Effector memory CD8-positive, alpha-beta T cell (primary cell): ENCODE data around the gene CFAP141.
"Not testable (repeated sequence)": the region's sequence is repeated elsewhere in the genome, so short reads cannot be mapped to it uniquely, and the experiment has no call there.

Experiments used
- ATAC-seq: fragments of 150-1000 bp; cut with Tn5 transposase; replicated peaks from 2 replicates; pipeline ENCODE4 v1.10.0; 2021; ENCODE audit warnings: mild to moderate bottlenecking, moderate library complexity
- DNase-seq, 3 experiments: peaks; one replicate each; pipeline ENCODE4 v3.0.0; 2021
- H3K27ac Mint-ChIP-seq, 2 donors: one replicate each; pipeline ENCODE4 v1.8.0; 2022; ENCODE audit warnings: mild to moderate bottlenecking in 2 of 2, mixed read lengths in 2 of 2, moderate library complexity in 2 of 2
- H3K27me3 Mint-ChIP-seq, 2 donors: one replicate each; pipeline ENCODE4 v1.8.0; 2022; ENCODE audit warnings: mixed read lengths in 2 of 2
- H3K36me3 Mint-ChIP-seq: one replicate; pipeline ENCODE4 v1.8.0; 2022; ENCODE audit warnings: mild to moderate bottlenecking, moderate library complexity, mixed read lengths; ENCODE audit not compliant: insufficient read depth
- H3K4me1 Mint-ChIP-seq, 2 donors: one replicate each; pipeline ENCODE4 v1.8.0; 2022; ENCODE audit warnings: low read depth in 2 of 2, mixed read lengths in 2 of 2
- H3K4me3 Mint-ChIP-seq, 2 donors: one replicate each; pipeline ENCODE4 v1.8.0; 2022; ENCODE audit warnings: mild to moderate bottlenecking in 2 of 2, mixed read lengths in 2 of 2, moderate library complexity in 2 of 2
- H3K9me3 Mint-ChIP-seq, 2 donors: one replicate each; pipeline ENCODE4 v1.8.0; 2022; ENCODE audit warnings: mixed read lengths in 2 of 2
- total RNA-seq, 9 experiments: gene quantifications; one replicate each; lab custom pipeline; 2026; lab: John Stamatoyannopoulos, UW

The CFAP141 gene
- total RNA-seq, result 0 to 0.87 (median 0.20) reads per million in 9 experiments

DNA sequence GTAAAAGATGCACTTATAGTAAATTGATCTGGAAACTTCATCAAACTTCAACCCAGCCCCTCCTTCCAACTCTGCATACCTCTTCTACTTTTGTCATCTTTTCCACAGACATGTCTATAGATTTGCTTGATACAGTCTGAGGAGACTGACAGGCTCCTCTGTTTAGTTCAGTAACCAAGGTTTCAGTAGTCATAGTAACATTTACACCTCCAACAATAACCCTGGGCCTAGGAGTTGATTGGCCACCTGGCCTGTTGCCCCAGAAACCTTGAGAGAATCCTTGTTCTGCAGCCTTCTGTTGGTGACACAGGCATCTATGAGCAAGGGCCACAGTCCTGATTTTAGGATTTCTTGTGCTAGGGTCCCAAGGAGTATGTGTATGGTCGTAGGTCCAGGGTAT is at the start of gene CFAP141:
Gene CFAP141 (minus strand): TSS at position 138 of the 400 bp plus-strand sequence. CDS start 26 bp downstream, at position 112.
- H3K27me3 Mint-ChIP-seq, result no peaks in the 10 kb centered on the region
- H3K4me1 Mint-ChIP-seq, result no peaks in the 10 kb centered on the region
- DNase-seq (no peak), ATAC-seq (peak; percentile 56)
- peaks cover 56% of the 10 kb centered on the region for H3K36me3 Mint-ChIP-seq
- H3K27ac Mint-ChIP-seq, result peak within 1 kb of the TSS; percentile 52 to 67
- H3K9me3 Mint-ChIP-seq, result no peaks in the 10 kb centered on the region
- H3K4me3 Mint-ChIP-seq, result no peak within 1 kb of the TSS

DNA sequence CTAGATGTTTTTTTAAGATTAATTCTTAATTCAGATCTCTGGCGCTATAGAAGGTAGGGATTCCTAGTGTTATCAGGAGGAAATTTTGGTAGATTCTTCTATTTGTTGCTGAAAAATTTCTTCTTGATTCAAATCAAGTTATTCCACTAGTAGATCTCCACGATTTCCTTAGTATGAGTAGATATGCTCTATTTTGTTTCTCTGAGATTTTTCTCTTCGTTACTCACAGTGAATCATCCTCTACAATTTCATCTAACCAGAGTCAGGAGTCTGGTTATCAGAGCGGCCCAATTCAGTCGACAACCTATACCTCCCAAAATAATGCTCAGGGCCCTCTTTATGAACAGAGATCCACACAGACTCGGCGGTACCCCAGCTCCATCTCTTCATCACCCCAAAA is 47.5 kb upstream of the CFAP141 start:
- Mint-ChIP-seq H3K4me1 (no peaks in the 10 kb centered on the region), H3K27me3 (no peaks in the 10 kb centered on the region), H3K27ac (peak overlapping the region in 1 of 2 donors; percentile 49), H3K4me3 (no peak overlapping the region), H3K9me3 (no peaks in the 10 kb centered on the region), H3K36me3 (peaks cover 92% of the 10 kb centered on the region)
- ATAC-seq, result no peak
- DNase-seq, result no peak

DNA sequence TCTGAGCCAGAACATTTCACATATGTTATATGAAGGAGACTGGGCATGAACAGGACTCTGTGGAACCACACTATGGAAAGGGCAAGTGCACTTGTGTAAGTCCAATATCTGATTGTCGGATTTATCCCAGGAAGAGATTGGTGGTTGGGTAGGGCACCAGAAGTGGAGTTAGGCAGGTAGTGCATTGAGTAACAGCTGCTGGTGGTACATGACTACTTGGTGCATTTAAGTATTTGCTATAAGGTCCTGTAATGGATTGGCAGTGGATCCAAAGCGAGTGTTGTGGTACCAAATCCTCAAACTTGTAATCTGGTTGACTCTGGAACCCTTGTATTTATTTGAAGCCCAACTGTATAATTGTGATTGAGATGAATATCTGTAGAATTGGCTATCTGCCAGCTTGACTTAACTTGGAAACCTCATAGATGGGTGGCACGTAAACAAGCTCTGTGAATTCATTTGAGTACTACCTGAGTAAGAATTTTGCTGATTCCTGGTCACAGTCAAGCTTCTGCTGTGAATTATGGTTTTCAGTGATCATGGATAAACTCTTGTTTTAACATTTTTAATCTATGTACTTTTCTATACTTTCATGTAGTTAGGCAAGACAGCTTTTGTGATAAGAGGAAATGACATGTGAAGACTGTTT is 35.7 kb upstream of the CFAP141 start:
- peak overlapping the region in 1 of 2 donors; percentile 69 for H3K27ac Mint-ChIP-seq
- peaks cover 94% of the 10 kb centered on the region for H3K36me3 Mint-ChIP-seq
- H3K9me3 Mint-ChIP-seq, result no peaks in the 10 kb centered on the region
- H3K4me3 Mint-ChIP-seq, result no peak overlapping the region
- ATAC-seq, result no peak
- H3K27me3 Mint-ChIP-seq, result no peaks in the 10 kb centered on the region
- DNase-seq, result no peak
- peaks cover 8 to 26% of the 10 kb centered on the region in 2 donors for H3K4me1 Mint-ChIP-seq

DNA sequence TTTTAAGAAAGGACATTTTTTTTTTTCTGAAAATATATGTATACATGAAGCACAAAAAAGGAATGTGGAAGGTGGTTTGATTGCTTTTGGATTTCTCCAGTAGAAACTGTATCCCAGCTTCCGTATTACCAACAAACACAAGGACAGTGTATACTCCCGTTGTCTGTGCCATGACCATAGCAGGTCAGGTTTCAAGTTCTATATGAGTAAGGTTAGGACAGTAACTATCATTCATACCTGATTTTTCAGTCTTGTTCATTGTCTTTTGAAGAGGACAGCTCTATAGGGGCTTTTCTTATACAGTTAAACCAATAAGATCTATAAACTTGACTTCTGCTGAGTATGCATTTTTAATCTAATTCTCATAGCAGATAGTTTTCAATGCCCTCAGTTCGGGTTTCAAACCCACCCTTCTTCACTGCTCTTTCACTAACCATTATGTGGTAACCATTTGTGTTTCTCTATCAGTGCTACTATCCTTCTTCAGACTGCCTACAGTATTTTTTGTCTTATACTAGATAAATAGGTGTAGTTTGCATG is 34.2 kb upstream of the CFAP141 start:
- peaks cover 8 to 27% of the 10 kb centered on the region in 2 donors for H3K4me1 Mint-ChIP-seq
- DNase-seq (no peak), ATAC-seq (no peak)
- no peak overlapping the region for H3K27ac Mint-ChIP-seq
- no peak overlapping the region for H3K4me3 Mint-ChIP-seq
- no peaks in the 10 kb centered on the region for H3K27me3 Mint-ChIP-seq
- no peaks in the 10 kb centered on the region for H3K9me3 Mint-ChIP-seq
- peaks cover 93% of the 10 kb centered on the region for H3K36me3 Mint-ChIP-seq

DNA sequence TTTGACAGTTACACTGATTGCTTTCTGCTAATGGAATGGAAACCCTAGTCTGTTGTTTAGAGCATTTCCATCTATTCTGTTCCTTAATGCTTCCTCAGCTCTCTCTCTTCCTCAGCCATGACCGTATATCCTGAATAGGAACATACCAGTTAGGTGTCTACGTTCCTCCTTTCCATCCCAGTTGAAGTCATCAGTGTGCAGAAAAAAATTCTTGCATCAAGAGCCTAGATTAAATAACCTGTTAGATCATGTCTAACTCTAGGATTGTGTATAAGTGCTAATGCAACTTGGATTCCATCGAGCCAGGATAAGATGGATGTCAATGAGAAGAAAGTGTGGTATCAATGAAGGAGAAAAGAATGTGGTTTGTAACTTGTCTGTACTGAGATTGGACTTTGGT is 33.4 kb upstream of the CFAP141 start:
- Mint-ChIP-seq H3K9me3 (no peaks in the 10 kb centered on the region), H3K36me3 (peaks cover 93% of the 10 kb centered on the region), H3K4me3 (no peak overlapping the region), H3K27me3 (no peaks in the 10 kb centered on the region), H3K27ac (peak overlapping the region; percentile 3 to 6), H3K4me1 (peaks cover 8 to 32% of the 10 kb centered on the region in 2 donors)
- ATAC-seq (no peak), DNase-seq (no peak)

DNA sequence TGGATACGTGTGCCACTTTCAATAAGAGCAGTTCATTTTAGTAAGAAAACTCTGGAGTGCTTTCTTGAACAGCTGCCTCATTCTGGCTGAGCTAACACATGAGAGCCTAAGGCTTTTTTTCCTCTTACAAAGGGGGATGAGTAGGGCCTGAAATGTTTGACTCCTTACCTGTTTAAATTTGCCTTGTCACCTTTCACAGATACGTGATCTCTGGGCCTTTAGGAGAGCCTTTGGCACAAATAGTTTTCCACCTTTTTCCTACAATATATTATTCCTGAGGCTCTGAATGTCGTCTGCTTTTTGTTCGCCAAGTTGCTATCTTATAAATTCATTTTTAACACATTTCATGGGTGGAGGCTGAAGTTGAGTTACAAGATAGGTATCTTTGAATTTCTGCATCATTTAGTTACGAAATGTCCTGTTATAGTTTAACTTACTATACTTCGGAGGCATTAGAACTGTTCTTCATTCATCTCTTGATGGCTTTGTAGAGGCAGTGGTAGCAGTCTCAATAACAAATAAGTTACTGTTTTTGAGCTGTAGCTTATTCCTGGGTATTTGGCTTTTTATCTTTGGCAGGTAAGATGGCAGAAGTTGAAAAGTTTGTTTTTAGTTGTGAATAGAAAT is 31.9 kb upstream of the CFAP141 start:
- peaks cover 90% of the 10 kb centered on the region for H3K36me3 Mint-ChIP-seq
- H3K9me3 Mint-ChIP-seq, result no peaks in the 10 kb centered on the region
- H3K4me1 Mint-ChIP-seq, result peaks cover 8 to 36% of the 10 kb centered on the region in 2 donors
- no peaks in the 10 kb centered on the region for H3K27me3 Mint-ChIP-seq
- no peak overlapping the region for H3K4me3 Mint-ChIP-seq
- H3K27ac Mint-ChIP-seq, result no peak overlapping the region
- ATAC-seq (no peak), DNase-seq (no peak)

DNA sequence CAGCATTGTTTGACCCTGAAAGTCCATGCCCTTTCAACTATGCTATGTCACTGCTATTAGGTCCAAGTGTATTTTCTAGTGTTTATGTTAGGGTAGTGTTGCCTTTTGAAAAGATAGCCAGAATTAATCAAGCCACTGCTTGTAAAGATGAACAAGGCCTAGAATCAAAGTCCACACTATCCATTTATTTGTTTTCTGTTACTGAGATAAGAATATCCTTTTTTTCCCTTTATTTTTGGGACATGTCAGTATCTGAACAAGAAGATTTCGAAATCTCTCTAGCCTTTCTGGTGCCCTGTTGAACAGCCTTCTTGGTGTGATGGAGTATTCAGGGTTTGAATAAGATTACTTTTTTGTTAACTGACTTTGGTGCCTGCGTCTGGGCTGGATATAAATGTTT is 31.3 kb upstream of the CFAP141 start:
- Mint-ChIP-seq H3K4me1 (peaks cover 8 to 36% of the 10 kb centered on the region in 2 donors), H3K9me3 (no peaks in the 10 kb centered on the region), H3K4me3 (no peak overlapping the region), H3K27ac (no peak overlapping the region), H3K27me3 (no peaks in the 10 kb centered on the region), H3K36me3 (peaks cover 90% of the 10 kb centered on the region)
- no peak for DNase-seq
- no peak for ATAC-seq

DNA sequence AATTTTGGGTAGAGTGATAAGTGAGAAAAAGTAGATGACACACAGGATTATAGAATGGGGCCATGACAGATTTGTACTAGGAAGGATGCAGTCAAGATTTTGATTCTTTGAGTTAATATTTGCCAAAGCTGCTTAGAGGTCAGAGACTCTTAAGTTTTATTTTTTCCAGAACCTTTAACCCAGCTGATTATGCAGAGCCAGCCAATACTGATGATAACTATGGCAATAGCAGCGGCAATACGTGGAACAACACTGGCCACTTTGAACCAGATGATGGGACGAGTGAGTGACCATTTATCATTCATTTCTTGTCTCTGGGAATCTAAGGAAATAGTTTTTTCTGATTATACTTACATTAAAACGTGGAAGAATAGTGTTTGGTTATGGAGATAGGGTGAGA is 30.7 kb upstream of the CFAP141 start:
- no peak overlapping the region for H3K27ac Mint-ChIP-seq
- no peaks in the 10 kb centered on the region for H3K9me3 Mint-ChIP-seq
- no peaks in the 10 kb centered on the region for H3K27me3 Mint-ChIP-seq

DNA sequence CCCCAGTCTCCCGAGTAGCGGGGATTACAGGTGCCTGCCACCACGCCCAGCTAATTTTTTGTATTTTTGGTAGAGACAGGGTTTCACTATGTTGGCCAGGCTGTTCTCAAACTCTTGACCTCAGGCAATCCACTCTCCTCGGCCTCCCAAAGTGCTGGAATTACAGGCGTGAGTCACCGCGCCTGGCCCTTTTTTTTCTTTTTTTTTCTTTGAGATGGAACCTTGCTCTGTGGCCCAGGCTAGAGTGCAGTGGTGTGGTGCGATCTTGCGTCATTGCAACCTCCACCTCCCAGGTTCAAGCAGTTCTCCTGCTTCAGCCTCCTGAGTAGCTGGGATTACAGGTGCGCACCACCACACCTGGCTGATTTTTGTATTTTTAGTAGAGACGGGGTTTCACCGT is 27.0 kb upstream of the CFAP141 start:
- DNase-seq, ATAC-seq, H3K27me3 Mint-ChIP-seq, H3K4me3 Mint-ChIP-seq, H3K9me3 Mint-ChIP-seq, H3K27ac Mint-ChIP-seq: not testable (repeated sequence)
- peaks cover 1 to 22% of the 10 kb centered on the region in 2 donors for H3K4me1 Mint-ChIP-seq
- H3K36me3 Mint-ChIP-seq, result peaks cover 89% of the 10 kb centered on the region

More for the DNA sequence above, 30.7 kb upstream of the CFAP141 start:
- H3K4me3 Mint-ChIP-seq, result no peak overlapping the region
- DNase-seq, result no peak
- ATAC-seq, result no peak
- H3K4me1 Mint-ChIP-seq, result peaks cover 8 to 36% of the 10 kb centered on the region in 2 donors
- peaks cover 90% of the 10 kb centered on the region for H3K36me3 Mint-ChIP-seq

DNA sequence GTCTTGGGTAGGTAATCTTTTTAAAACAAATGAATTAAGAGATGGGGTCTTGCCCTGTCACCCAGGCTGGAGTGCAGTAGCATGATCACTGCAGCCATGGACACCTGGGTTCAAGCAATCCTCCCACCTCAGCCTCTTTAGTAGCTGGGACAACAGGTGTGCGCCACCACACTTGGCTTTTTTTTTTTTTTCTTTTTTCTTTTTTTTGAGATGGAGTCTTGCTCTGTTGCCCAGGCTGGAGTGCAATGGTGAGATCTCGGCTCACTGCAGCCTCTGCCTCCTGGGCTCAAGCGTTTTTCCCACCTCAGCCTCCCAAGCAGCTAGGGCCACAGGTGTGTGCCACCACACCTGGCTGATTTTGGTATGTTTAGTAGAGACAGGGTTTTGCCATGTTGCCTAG is 25.0 kb upstream of the CFAP141 start:
- ATAC-seq, H3K9me3 Mint-ChIP-seq, H3K27me3 Mint-ChIP-seq, H3K4me3 Mint-ChIP-seq, DNase-seq: not testable (repeated sequence)
- H3K36me3 Mint-ChIP-seq, result peaks cover 89% of the 10 kb centered on the region
- H3K4me1 Mint-ChIP-seq, result peaks cover 1 to 14% of the 10 kb centered on the region in 2 donors
- peak overlapping the region in 1 of 2 donors; percentile 51 for H3K27ac Mint-ChIP-seq

DNA sequence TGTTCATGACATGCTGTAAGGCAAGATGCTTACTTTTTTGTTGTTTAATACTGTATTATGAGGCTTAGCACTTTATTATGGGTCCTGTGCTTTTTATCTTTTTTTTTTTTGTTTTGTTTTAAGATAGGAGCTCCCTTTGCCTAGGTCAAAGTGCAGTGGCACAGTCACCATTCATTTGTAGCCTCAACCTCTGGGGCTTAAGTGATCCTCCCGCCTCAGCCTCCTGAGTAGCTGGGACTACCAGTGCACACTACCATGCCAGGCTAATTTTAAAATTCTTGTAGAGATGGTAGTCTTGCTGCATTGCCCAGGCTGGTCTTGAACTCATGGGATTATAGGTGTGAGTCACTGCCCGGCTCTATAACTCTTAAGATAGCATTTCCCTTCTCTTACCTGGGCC is 19.2 kb upstream of the CFAP141 start:
- Mint-ChIP-seq H3K27me3 (no peaks in the 10 kb centered on the region), H3K27ac (peak overlapping the region; percentile 42 to 51), H3K4me3 (no peak overlapping the region), H3K36me3 (peaks cover 58% of the 10 kb centered on the region), H3K4me1 (peaks cover 27 to 47% of the 10 kb centered on the region in 2 donors), H3K9me3 (no peaks in the 10 kb centered on the region)
- ATAC-seq (no peak), DNase-seq (no peak)

DNA sequence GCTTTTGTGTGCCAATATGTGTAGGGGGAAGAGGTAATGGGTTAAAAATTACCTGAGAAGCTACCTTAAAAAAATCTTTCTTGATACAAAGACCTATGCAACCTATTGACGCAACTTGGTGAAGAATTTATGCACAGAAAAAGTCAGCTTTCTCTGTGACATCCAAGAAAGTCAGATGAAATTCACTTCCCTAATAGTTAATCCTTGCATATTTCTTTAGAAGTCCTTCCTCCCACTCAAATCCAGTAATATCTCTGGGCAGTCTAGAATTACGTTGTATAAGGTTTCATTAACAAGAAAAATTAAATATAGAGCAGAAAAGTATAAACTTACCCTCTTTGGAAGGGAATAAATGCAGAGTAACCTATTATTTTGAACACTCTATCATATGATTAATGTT is 17.5 kb upstream of the CFAP141 start:
- H3K36me3 Mint-ChIP-seq, result peaks cover 55% of the 10 kb centered on the region
- H3K27ac Mint-ChIP-seq, result peak overlapping the region; percentile 93 to 97
- H3K4me1 Mint-ChIP-seq, result peaks cover 36 to 58% of the 10 kb centered on the region in 2 donors
- DNase-seq (no peak), ATAC-seq (no peak)
- H3K4me3 Mint-ChIP-seq, result peak overlapping the region in 1 of 2 donors; percentile 81
- H3K9me3 Mint-ChIP-seq, result no peaks in the 10 kb centered on the region
- H3K27me3 Mint-ChIP-seq, result no peaks in the 10 kb centered on the region

DNA sequence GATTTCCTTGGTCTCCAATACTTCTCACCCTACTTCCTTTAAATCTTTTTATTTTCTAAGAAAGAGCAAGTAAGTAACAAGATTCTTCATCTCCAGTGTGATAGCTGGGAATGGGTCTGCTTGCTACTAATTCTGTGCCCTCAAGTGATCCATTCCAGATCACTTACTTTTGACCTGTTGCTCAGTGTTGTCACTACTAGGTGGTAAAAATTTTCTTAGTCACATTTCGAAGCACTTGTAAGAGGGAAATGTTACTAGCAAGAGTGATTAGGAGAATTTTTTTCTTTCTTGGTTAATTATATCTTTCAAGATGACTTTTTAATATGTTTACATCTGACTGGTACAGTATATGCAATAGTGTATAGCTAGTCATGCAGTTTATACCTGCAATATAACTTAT is 16.8 kb upstream of the CFAP141 start:
- ATAC-seq (no peak), DNase-seq (no peak)
- Mint-ChIP-seq H3K27ac (peak overlapping the region; percentile 93 to 97), H3K27me3 (no peaks in the 10 kb centered on the region), H3K36me3 (peaks cover 53% of the 10 kb centered on the region), H3K4me3 (peak overlapping the region; percentile 81 to 92), H3K4me1 (peaks cover 43 to 64% of the 10 kb centered on the region in 2 donors), H3K9me3 (no peaks in the 10 kb centered on the region)

DNA sequence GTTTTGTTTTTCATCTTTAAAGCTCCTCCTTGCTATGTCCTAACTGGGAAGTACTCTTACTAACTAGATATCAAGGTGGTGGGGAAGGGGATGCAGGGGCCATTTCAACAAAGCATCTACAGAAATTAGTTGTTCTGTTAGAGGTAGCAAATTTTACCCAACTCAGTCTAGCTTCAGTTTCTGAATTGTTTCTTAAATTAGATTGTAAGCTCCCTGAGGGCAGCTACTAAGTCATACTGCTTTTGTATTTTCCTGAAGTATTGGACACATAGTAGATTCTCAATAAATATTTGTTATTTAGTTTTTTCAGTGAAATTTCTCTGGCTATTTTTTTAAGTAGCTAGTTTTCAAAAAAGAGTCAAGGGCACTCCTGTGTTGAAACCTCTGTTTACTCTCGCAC is 16.4 kb upstream of the CFAP141 start:
- H3K27me3 Mint-ChIP-seq, result no peaks in the 10 kb centered on the region
- H3K27ac Mint-ChIP-seq, result peak overlapping the region; percentile 93 to 97
- H3K4me3 Mint-ChIP-seq, result peak overlapping the region; percentile 81 to 92
- peaks cover 46 to 68% of the 10 kb centered on the region in 2 donors for H3K4me1 Mint-ChIP-seq
- no peaks in the 10 kb centered on the region for H3K9me3 Mint-ChIP-seq
- H3K36me3 Mint-ChIP-seq, result peaks cover 53% of the 10 kb centered on the region
- DNase-seq (no peak), ATAC-seq (no peak)
